Trophoblast cell (in vitro differentiated cells and primary cell): ENCODE data around the gene SIK3.

ENCODE experiments used
- DNase-seq, 2 donors: peaks; one replicate each; pipeline ENCODE4 v3.0.0-alpha.2; 2016
- H2AFZ ChIP-seq: 2 replicates; pipeline ENCODE4 v1.6.1; 2013; ENCODE audit warnings: low read length, moderate library complexity, mild to moderate bottlenecking; ENCODE audit not compliant: insufficient read depth, poor library complexity
- H2AK5ac ChIP-seq: 2 replicates; pipeline ENCODE4 v1.6.1; 2013; ENCODE audit warnings: mild to moderate bottlenecking, low read length
- H2BK120ac ChIP-seq: 2 replicates; pipeline ENCODE4 v1.6.1; 2013; ENCODE audit warnings: low read length, mild to moderate bottlenecking, moderate library complexity; ENCODE audit not compliant: insufficient read depth, poor library complexity
- H2BK12ac ChIP-seq: 2 replicates; pipeline ENCODE4 v1.6.1; 2013; ENCODE audit warnings: mild to moderate bottlenecking, low read length, moderate library complexity
- H2BK5ac ChIP-seq: 2 replicates; pipeline ENCODE4 v1.6.1; 2013; ENCODE audit warnings: low read length, low read depth, moderate library complexity, mild to moderate bottlenecking; ENCODE audit not compliant: poor library complexity
- H3K14ac ChIP-seq: 2 replicates; pipeline ENCODE4 v1.6.1; 2013; ENCODE audit warnings: mild to moderate bottlenecking, low read length
- H3K18ac ChIP-seq: 2 replicates; pipeline ENCODE4 v1.6.1; 2013; ENCODE audit warnings: mild to moderate bottlenecking, low read length
- H3K23ac ChIP-seq: 2 replicates; pipeline ENCODE4 v1.6.1; 2013; ENCODE audit warnings: low read length
- H3K27ac ChIP-seq: 2 replicates; pipeline ENCODE4 v1.5.1; 2013; ENCODE audit warnings: low read depth, mild to moderate bottlenecking, inconsistent platforms, low read length, moderate library complexity
- H3K27me3 ChIP-seq: 2 replicates; pipeline ENCODE4 v1.6.1; 2013; ENCODE audit warnings: inconsistent platforms, mild to moderate bottlenecking, low read length, moderate library complexity; ENCODE audit not compliant: insufficient read depth
- H3K36me3 ChIP-seq, 2 experiments: 1 replicate in 1 of 2; 2 replicates in 1 of 2; pipeline ENCODE4 v1.6.1; 2013; ENCODE audit warnings: low read length in 2 of 2, mild to moderate bottlenecking in 2 of 2, moderate library complexity in 1 of 2; ENCODE audit not compliant: insufficient read depth in 2 of 2, control insufficient read depth in 1 of 2
- H3K4ac ChIP-seq: 2 replicates; pipeline ENCODE4 v1.6.1; 2013; ENCODE audit warnings: low read depth, mild to moderate bottlenecking, low read length, moderate library complexity
- H3K4me1 ChIP-seq, 2 experiments: 1 replicate in 1 of 2; 2 replicates in 1 of 2; pipeline ENCODE4 v1.6.1; 2013; ENCODE audit warnings: low read length in 2 of 2, mild to moderate bottlenecking in 2 of 2, moderate library complexity in 1 of 2; ENCODE audit not compliant: insufficient read depth in 2 of 2, control insufficient read depth in 1 of 2
- H3K4me2 ChIP-seq: 2 replicates; pipeline ENCODE4 v1.6.1; 2013; ENCODE audit warnings: inconsistent platforms, mild to moderate bottlenecking, low read length, moderate library complexity
- H3K4me3 ChIP-seq: 2 replicates; pipeline ENCODE4 v1.5.1; 2013; ENCODE audit warnings: mild to moderate bottlenecking, low read depth, low read length, inconsistent platforms
- H3K79me1 ChIP-seq: one replicate; pipeline ENCODE4 v1.6.1; 2013; ENCODE audit warnings: low read length
- H3K79me2 ChIP-seq: 2 replicates; pipeline ENCODE4 v1.6.1; 2013; ENCODE audit warnings: low read length, mild to moderate bottlenecking; ENCODE audit not compliant: control insufficient read depth, insufficient read depth, poor library complexity
- H3K9ac ChIP-seq: 2 replicates; pipeline ENCODE4 v1.6.1; 2013; ENCODE audit warnings: mild to moderate bottlenecking, low read length
- H3K9me3 ChIP-seq: 2 replicates; pipeline ENCODE4 v1.6.1; 2013; ENCODE audit warnings: low read depth, mild to moderate bottlenecking, control low read depth, inconsistent platforms, low read length; ENCODE audit not compliant: insufficient read depth
- H4K12ac ChIP-seq: 2 replicates; pipeline ENCODE4 v1.6.1; 2013; ENCODE audit warnings: low read depth, mild to moderate bottlenecking, low read length, moderate library complexity
- H4K8ac ChIP-seq: 2 replicates; pipeline ENCODE4 v1.6.1; 2013; ENCODE audit warnings: low read depth, mild to moderate bottlenecking, low read length, moderate library complexity
- H4K91ac ChIP-seq: one replicate; pipeline ENCODE4 v1.6.1; 2013; ENCODE audit warnings: low read depth, mild to moderate bottlenecking, low read length, moderate library complexity
- WGBS: extraction: QIAGEN DNeasy Blood & Tissue Kit; methylation state at CpG from one replicate; pipeline ENCODE4 v1.1.7; 2013; ENCODE audit warnings: missing lambda C conversion rate; ENCODE audit not compliant: insufficient read length, insufficient coverage; ENCODE audit errors: extremely low coverage; 5-methylcytosine and 5-hydroxymethylcytosine counted together

Gene SIK3

GRCh38 chr11:116890193-116890592, 208.0 kb downstream of the SIK3 start:
- H3K18ac ChIP-seq, result no peak overlapping the region
- no peak overlapping the region for H3K14ac ChIP-seq
- H3K9me3 ChIP-seq, result no peaks in the 10 kb centered on the region
- H3K4me2 ChIP-seq, result no peak overlapping the region
- WGBS, result no CpG with 5 or more reads among the region's 2 CpGs
- no peaks in the 10 kb centered on the region for H3K79me1 ChIP-seq
- no peak overlapping the region for H2BK5ac ChIP-seq
- H4K91ac ChIP-seq, result no peak overlapping the region
- no peak overlapping the region for H3K4ac ChIP-seq
- DNase-seq, result no peak
- H3K27me3 ChIP-seq, result no peaks in the 10 kb centered on the region
- H2BK120ac ChIP-seq, result no peak overlapping the region
- H3K4me1 ChIP-seq, result no peaks in the 10 kb centered on the region
- no peak overlapping the region for H3K9ac ChIP-seq
- H2AK5ac ChIP-seq, result no peak overlapping the region
- no peak overlapping the region for H4K8ac ChIP-seq
- no peak overlapping the region for H3K27ac ChIP-seq
- H3K4me3 ChIP-seq, result no peak overlapping the region
- no peak overlapping the region for H2BK12ac ChIP-seq
- no peak overlapping the region for H4K12ac ChIP-seq
- no peak overlapping the region for H2AFZ ChIP-seq
- no peak overlapping the region for H3K23ac ChIP-seq
- no peaks in the 10 kb centered on the region for H3K79me2 ChIP-seq
- H3K36me3 ChIP-seq, result peaks cover 0 to 5% of the 10 kb centered on the region in 2 experiments

- H2AK5ac ChIP-seq, result no peak overlapping the region
- no CpG with 5 or more reads among the region's 3 CpGs for WGBS
Observed at GRCh38 chr11:116888884-116889549, 209.2 kb downstream of the SIK3 start.

GRCh38 chr11:116888024-116888423, 210.2 kb downstream of the SIK3 start:
- H3K9ac ChIP-seq, result no peak overlapping the region
- H3K79me1 ChIP-seq, result no peaks in the 10 kb centered on the region
- no peak overlapping the region for H2AFZ ChIP-seq
- H2BK12ac ChIP-seq, result no peak overlapping the region
- no CpG with 5 or more reads among the region's 5 CpGs for WGBS
- no peak overlapping the region for H3K14ac ChIP-seq
- H3K4me1 ChIP-seq, result no peaks in the 10 kb centered on the region
- H2BK5ac ChIP-seq, result no peak overlapping the region
- H4K8ac ChIP-seq, result no peak overlapping the region
- no peak overlapping the region for H3K18ac ChIP-seq
- no peak overlapping the region for H3K4me2 ChIP-seq
- H3K9me3 ChIP-seq, result no peaks in the 10 kb centered on the region
- no peak overlapping the region for H3K4me3 ChIP-seq
- no peak overlapping the region for H2AK5ac ChIP-seq
- peaks cover 0 to 2% of the 10 kb centered on the region in 2 experiments for H3K36me3 ChIP-seq
- H3K4ac ChIP-seq, result no peak overlapping the region
- peak; percentile 25 to 53 for DNase-seq
- H3K27ac ChIP-seq, result no peak overlapping the region
- no peak overlapping the region for H4K91ac ChIP-seq
- H2BK120ac ChIP-seq, result no peak overlapping the region
- H3K23ac ChIP-seq, result no peak overlapping the region
- no peaks in the 10 kb centered on the region for H3K27me3 ChIP-seq
- H4K12ac ChIP-seq, result no peak overlapping the region
- H3K79me2 ChIP-seq, result no peaks in the 10 kb centered on the region

More at GRCh38 chr11:116888884-116889549, 209.2 kb downstream of the SIK3 start:
- H3K14ac ChIP-seq, result no peak overlapping the region
- no peak for DNase-seq
- no peak overlapping the region for H3K4ac ChIP-seq
- H4K8ac ChIP-seq, result no peak overlapping the region
- H3K18ac ChIP-seq, result no peak overlapping the region
- H3K23ac ChIP-seq, result no peak overlapping the region
- no peak overlapping the region for H2BK120ac ChIP-seq
- H3K4me3 ChIP-seq, result no peak overlapping the region
- no peak overlapping the region for H4K91ac ChIP-seq
- H3K36me3 ChIP-seq, result peaks cover 0 to 5% of the 10 kb centered on the region in 2 experiments
- H3K9me3 ChIP-seq, result no peaks in the 10 kb centered on the region
- no peak overlapping the region for H2BK5ac ChIP-seq
- H3K4me1 ChIP-seq, result no peaks in the 10 kb centered on the region
- H3K27ac ChIP-seq, result no peak overlapping the region
- no peak overlapping the region for H3K9ac ChIP-seq
- H4K12ac ChIP-seq, result no peak overlapping the region
- H3K79me1 ChIP-seq, result no peaks in the 10 kb centered on the region
- no peak overlapping the region for H2BK12ac ChIP-seq
- no peaks in the 10 kb centered on the region for H3K27me3 ChIP-seq
- H2AFZ ChIP-seq, result no peak overlapping the region
- no peak overlapping the region for H3K4me2 ChIP-seq
- no peaks in the 10 kb centered on the region for H3K79me2 ChIP-seq

- H3K79me2 ChIP-seq, result no peaks in the 10 kb centered on the region
- no peak overlapping the region for H2BK5ac ChIP-seq
- no peak overlapping the region for H4K8ac ChIP-seq
- no peaks in the 10 kb centered on the region for H3K27me3 ChIP-seq
- WGBS, result no CpG with 5 or more reads among the region's 5 CpGs
- H4K91ac ChIP-seq, result no peak overlapping the region
- no peak overlapping the region for H3K4me2 ChIP-seq
- no peak overlapping the region for H2AK5ac ChIP-seq
- H3K36me3 ChIP-seq, result peaks cover 0 to 2% of the 10 kb centered on the region in 2 experiments
- H2AFZ ChIP-seq, result no peak overlapping the region
- H3K4me3 ChIP-seq, result no peak overlapping the region
- H4K12ac ChIP-seq, result no peak overlapping the region
- H3K9ac ChIP-seq, result no peak overlapping the region
- H2BK12ac ChIP-seq, result no peak overlapping the region
- no peaks in the 10 kb centered on the region for H3K4me1 ChIP-seq
- H3K23ac ChIP-seq, result no peak overlapping the region
- no peak overlapping the region for H3K4ac ChIP-seq
- no peaks in the 10 kb centered on the region for H3K79me1 ChIP-seq
- no peak overlapping the region for H3K14ac ChIP-seq
- no peak overlapping the region for H2BK120ac ChIP-seq
- DNase-seq, result no peak
- no peak overlapping the region for H3K27ac ChIP-seq
- H3K9me3 ChIP-seq, result no peaks in the 10 kb centered on the region
- no peak overlapping the region for H3K18ac ChIP-seq
Observed at GRCh38 chr11:116885951-116886655, 212.1 kb downstream of the SIK3 start.
